ENCODE results near the gene NTHL1.

GRCh38 chr16:2033057-2033908 is 14.4 kb downstream of the NTHL1 start:
- TF ChIP-seq CTCF (IDR thresholded peaks at IDR 0.05; ENCODE audit: low read length) (no peak), EZH2phosphoT487 (IDR thresholded peaks at IDR 0.05; ENCODE audit: low read length) (no peak)

Measured in MM.1S (cell line).